ENCODE measurements around the gene VWCE.
"Not testable (repeated sequence)": the region's sequence is repeated elsewhere in the genome, so short reads cannot be mapped to it uniquely, and the experiment has no call there.

GRCh38 chr11:61232548-61233145 lies 62.5 kb downstream of the VWCE start:
- TF ChIP-seq HDAC2 (IDR thresholded peaks at IDR 0.05); SAFB2 (IDR thresholded peaks at IDR 0.05; ENCODE audit: borderline replicate concordance, low read depth, low read length, severe bottlenecking): not testable (repeated sequence)
